Measurements from ENCODE around the gene CBX7. TPM values are rescaled to one million over a fixed set of nuclear protein-coding genes. Genes with fewer than 3 reads are reported as not detected.
A peak's percentile ranks its signal among the peaks of the same experiment; 100 is the strongest.

The CBX7 gene
- 10 to 100 TPM in 3 of 4 donors, 1 to 10 TPM in 1; 4.7 to 56.1 (median 19.5) TPM for total RNA-seq

GRCh38 chr22:39152511-39153219, at the start of gene CBX7:
Gene CBX7, minus strand, starts transcription at chr22:39152680. Its CDS starts 236 bp downstream, at chr22:39152444.
- intact Hi-C loops (cut with DNase I) = no loop called here

GRCh38 chr22:39197578-39197977, 45.1 kb upstream of the CBX7 start:
- DNase-seq = no peak
- Histone ChIP-seq H3K27me3 (peaks cover 0 to 7% (median 0%) of the 10 kb centered on the region in 4 donors), H3K4me3 (no peak overlapping the region), H3K9me3 (no peaks in the 10 kb centered on the region), H3K36me3 (no peaks in the 10 kb centered on the region), H3K4me1 (no peaks in the 10 kb centered on the region), H3K27ac (no peak overlapping the region)
- intact Hi-C loops (cut with DNase I) = no loop called here
- WGBS, 2 donors = 88 to 96% methylated on average over 5 of the region's 5 CpGs
- no peak for TF ChIP-seq CTCF (IDR thresholded peaks at IDR 0.05)
- no peak for TF ChIP-seq POLR2A (IDR thresholded peaks at IDR 0.05)

More at GRCh38 chr22:39152511-39153219, at the start of gene CBX7:
- DNase-seq = peak; percentile 67
- Histone ChIP-seq H3K9me3 (no peaks in the 10 kb centered on the region), H3K27me3 (peaks cover 0 to 18% (median 0%) of the 10 kb centered on the region in 4 donors), H3K27ac (peak within 1 kb of the TSS; percentile 85 to 98 (median 94)), H3K4me1 (peaks cover 23 to 57% (median 42%) of the 10 kb centered on the region in 3 donors), H3K36me3 (peaks cover 0 to 15% (median 6%) of the 10 kb centered on the region in 3 donors), H3K4me3 (peak within 1 kb of the TSS; percentile 70 to 97 (median 82))
- WGBS, 2 donors = 0% methylated on average over 3 of the region's 98 CpGs; no CpG with 5 or more reads in 1 of the 2 donors
- TF ChIP-seq POLR2A (IDR thresholded peaks at IDR 0.05) (peak in 3 of 4 donors; percentile 37 to 88 (median 79)), CTCF (IDR thresholded peaks at IDR 0.05) (no peak)

DNA sequence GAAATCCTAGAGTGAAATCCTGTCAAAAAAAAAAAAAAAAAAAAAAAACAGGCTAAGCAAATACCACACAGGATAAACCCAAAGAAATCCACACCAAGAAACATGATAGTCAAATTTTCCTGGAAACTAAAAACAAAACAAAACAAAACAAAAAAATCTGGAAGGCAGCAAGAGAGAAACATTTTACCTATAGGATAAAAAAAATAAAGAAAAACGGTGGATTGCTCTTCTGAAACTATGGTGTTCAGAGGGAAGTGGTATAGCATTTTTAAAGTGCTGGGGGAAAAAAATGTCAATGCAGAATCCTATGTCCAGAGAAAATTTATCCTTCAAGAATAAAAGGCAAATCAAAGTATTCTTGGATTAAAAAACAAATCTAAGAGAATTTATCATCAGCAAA, 41.6 kb upstream of the CBX7 start:
- Histone ChIP-seq H3K4me3 (no peak overlapping the region), H3K9me3 (no peaks in the 10 kb centered on the region), H3K4me1 (peaks cover 0 to 5% (median 0%) of the 10 kb centered on the region in 3 donors), H3K27ac (no peak overlapping the region), H3K27me3 (peaks cover 0 to 13% (median 0%) of the 10 kb centered on the region in 4 donors), H3K36me3 (no peaks in the 10 kb centered on the region)
- no peak for TF ChIP-seq POLR2A (IDR thresholded peaks at IDR 0.05)
- no peak for TF ChIP-seq CTCF (IDR thresholded peaks at IDR 0.05)
- no peak for DNase-seq
- intact Hi-C loops (cut with DNase I) = no loop called here
- 57 to 85% methylated on average over 1 of the region's 1 CpG for WGBS, 2 donors

- 87 to 93% methylated on average over 10 of the region's 10 CpGs for WGBS, 2 donors
- no peak for DNase-seq
- Histone ChIP-seq H3K36me3 (no peaks in the 10 kb centered on the region), H3K27ac (no peak overlapping the region), H3K9me3 (no peaks in the 10 kb centered on the region), H3K4me1 (peaks cover 6 to 26% (median 8%) of the 10 kb centered on the region in 3 donors), H3K4me3 (no peak overlapping the region), H3K27me3 (peaks cover 0 to 13% (median 0%) of the 10 kb centered on the region in 4 donors)
- TF ChIP-seq POLR2A (IDR thresholded peaks at IDR 0.05) = no peak
- TF ChIP-seq CTCF (IDR thresholded peaks at IDR 0.05) = no peak
- intact Hi-C loops (cut with DNase I) = no loop called here
Observed at GRCh38 chr22:39188809-39189208, 36.3 kb upstream of the CBX7 start.

DNA sequence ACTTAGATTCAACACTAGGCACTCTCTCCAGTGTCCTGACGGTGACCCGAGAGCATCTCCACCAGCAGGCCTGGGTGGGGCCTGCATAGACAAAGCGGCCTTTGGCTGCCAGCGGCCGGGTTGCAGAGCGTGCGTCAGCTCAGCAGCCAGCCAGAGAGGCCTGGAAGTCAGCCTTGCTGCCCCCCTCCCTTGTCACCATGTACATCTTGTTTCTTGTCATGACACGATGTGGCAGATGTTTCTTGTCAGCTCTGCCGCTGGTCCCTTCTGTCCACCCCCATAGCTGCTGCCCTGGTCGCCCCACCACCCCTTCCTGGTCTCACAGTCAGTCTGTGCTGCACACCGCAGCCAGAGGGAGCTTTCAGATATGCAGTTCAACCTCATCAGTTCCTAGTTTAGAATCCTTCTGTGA, 33.1 kb upstream of the CBX7 start:
- peaks cover 0 to 5% (median 0%) of the 10 kb centered on the region in 3 donors for H3K9me3 ChIP-seq
- H3K27me3 ChIP-seq = no peaks in the 10 kb centered on the region
- DNase-seq = no peak
- 16 to 30% methylated on average over 10 to 11 of the region's 11 CpGs for WGBS, 2 donors
- H3K27ac ChIP-seq = peak overlapping the region in 3 of 4 donors; percentile 63 to 82 (median 77)
- H3K4me3 ChIP-seq = no peak overlapping the region
- TF ChIP-seq CTCF (IDR thresholded peaks at IDR 0.05) = peak in 3 of 6 experiments; percentile 25 to 32 (median 28)
- TF ChIP-seq POLR2A (IDR thresholded peaks at IDR 0.05) = no peak
- intact Hi-C loops (cut with DNase I) = no loop called here
- peaks cover 6 to 21% (median 8%) of the 10 kb centered on the region in 3 donors for H3K4me1 ChIP-seq
- no peaks in the 10 kb centered on the region for H3K36me3 ChIP-seq

All from esophagus squamous epithelium (tissue), 5 donors.